SK-N-MC (cell line): ENCODE measurements around the gene DDX1.

ENCODE experiments used
- EZH2 ChIP-seq: fragments of 200-600 bp; sonication (generic); IDR thresholded peaks from one replicate; pipeline ENCODE4 v1.6.1; 2017; ENCODE audit warnings: antibody characterized with exemption
- POLR2AphosphoS5 ChIP-seq: IDR thresholded peaks from 2 replicates; pipeline ENCODE4 v1.6.1; 2012; ENCODE audit warnings: mild to moderate bottlenecking, low read depth, low read length, borderline replicate concordance

- TF ChIP-seq POLR2AphosphoS5 (no peak), EZH2 (no peak)
Observed at GRCh38 chr2:15553951-15554350, 37.7 kb upstream of the DDX1 start.
